Measurements from ENCODE around the gene VSTM2L.
"Not testable (repeated sequence)": the region's sequence is repeated elsewhere in the genome, so short reads cannot be mapped to it uniquely, and the experiment has no call there.

The VSTM2L gene

DNA sequence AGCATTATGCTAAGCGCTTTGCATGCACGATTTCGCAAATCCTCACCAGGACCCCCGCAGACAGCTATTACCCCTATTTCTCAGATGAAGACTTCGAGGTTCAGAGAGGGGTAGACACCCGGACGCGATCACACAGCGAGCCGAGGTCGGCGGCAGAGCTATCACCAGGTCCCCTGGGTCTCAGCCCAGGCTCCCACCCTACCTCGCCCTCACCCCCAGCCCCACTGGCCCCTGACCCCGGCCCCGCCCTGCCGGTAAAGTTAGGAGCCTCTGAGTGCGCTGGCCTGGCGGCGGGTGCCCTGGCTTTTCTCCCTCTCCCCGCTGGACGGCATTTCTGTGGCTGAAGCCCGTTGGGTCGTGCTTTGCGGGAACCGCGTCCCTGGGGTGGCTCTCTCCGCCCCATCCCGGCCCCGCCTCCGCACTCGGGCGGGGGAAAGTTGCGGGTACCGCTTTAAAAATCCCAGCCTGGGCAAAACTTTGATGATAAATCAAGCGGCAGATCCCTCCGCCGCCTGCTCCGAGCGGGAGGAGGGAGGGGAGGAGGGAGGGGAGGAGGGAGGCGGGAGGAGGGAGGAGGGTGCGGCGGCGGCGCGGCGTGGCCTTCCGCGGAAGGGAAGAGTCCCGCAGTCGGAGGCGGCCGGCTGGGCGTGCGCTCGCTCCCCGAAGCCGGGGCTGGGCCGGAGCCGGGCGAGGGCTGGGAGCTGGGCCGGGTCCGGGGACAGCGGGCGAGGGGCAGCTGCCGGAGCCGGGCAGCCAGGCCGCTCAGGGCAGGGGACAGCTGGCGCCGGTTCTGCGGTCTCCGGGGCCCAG is at the start of gene VSTM2L:
Gene VSTM2L (plus strand): TSS at position 624 of the 810 bp plus-strand sequence. CDS start 224 bp downstream, outside the sequence.
- TF ChIP-seq, protein P1, sequence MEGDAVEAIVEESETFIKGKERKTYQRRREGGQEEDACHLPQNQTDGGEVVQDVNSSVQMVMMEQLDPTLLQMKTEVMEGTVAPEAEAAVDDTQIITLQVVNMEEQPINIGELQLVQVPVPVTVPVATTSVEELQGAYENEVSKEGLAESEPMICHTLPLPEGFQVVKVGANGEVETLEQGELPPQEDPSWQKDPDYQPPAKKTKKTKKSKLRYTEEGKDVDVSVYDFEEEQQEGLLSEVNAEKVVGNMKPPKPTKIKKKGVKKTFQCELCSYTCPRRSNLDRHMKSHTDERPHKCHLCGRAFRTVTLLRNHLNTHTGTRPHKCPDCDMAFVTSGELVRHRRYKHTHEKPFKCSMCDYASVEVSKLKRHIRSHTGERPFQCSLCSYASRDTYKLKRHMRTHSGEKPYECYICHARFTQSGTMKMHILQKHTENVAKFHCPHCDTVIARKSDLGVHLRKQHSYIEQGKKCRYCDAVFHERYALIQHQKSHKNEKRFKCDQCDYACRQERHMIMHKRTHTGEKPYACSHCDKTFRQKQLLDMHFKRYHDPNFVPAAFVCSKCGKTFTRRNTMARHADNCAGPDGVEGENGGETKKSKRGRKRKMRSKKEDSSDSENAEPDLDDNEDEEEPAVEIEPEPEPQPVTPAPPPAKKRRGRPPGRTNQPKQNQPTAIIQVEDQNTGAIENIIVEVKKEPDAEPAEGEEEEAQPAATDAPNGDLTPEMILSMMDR (IDR thresholded peaks at IDR 0.05; ENCODE audit: extremely low read depth, missing control alignments): no peak
- DNase-seq (ENCODE audit: low spot score): peak; percentile 64

- peak; percentile 37 for DNase-seq (ENCODE audit: low spot score)
- TF ChIP-seq, protein P1 (IDR thresholded peaks at IDR 0.05; ENCODE audit: extremely low read depth, missing control alignments): no peak
These were observed 49.0 kb upstream of the VSTM2L start for GRCh38 chr20:37853823-37854375.

GRCh38 chr20:37856034-37856433 is 46.9 kb upstream of the VSTM2L start:
- DNase-seq (ENCODE audit: low spot score): not testable (repeated sequence)

GRCh38 chr20:37856932-37857660 is 45.8 kb upstream of the VSTM2L start:
- TF ChIP-seq, protein P1 (IDR thresholded peaks at IDR 0.05; ENCODE audit: extremely low read depth, missing control alignments): no peak
- no peak for DNase-seq (ENCODE audit: low spot score)

DNA sequence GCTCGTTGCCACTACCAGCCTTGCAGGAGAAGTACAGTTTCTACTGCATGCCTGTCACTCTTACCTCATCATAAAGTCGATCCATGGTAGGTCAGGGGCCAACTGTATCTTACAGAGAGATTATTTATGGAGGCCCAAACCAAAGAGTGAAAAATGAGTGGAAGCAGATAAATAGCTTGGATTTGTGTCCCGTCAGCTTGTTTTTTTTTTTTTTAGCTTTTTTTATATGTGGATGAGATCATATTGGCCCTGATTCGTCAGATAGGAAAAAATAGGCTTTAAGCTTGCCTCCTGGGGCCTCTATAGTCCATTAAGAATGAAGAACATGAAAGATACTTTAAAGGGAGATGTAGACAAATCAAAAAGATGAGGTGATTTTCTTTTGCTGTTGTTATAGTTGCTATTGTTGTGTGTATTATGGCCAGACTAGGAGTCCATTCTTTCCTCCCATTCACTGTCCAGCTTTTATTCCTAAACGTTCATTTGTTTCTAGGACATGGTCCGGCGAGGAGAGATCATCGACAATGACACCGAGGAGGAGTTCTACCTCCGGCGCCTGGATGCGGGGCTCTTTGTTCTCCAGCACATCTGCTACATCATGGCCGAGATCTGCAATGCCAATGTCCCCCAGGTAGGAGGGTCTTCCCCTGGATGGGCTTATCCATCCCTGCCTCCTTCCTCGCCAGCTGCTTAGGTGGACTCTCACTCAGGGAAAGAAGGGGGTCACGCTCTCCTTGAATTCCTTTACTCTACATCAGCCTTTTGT is 43.3 kb upstream of the VSTM2L start:
- DNase-seq (ENCODE audit: low spot score): no peak
- TF ChIP-seq, protein P1 (IDR thresholded peaks at IDR 0.05; ENCODE audit: extremely low read depth, missing control alignments): no peak

- TF ChIP-seq, protein P1 (IDR thresholded peaks at IDR 0.05; ENCODE audit: extremely low read depth, missing control alignments): no peak
These were observed 39.6 kb upstream of the VSTM2L start for GRCh38 chr20:37863289-37863688.

GRCh38 chr20:37864298-37864697 is 38.6 kb upstream of the VSTM2L start:
- DNase-seq (ENCODE audit: low spot score): no peak
- TF ChIP-seq, protein P1 (IDR thresholded peaks at IDR 0.05; ENCODE audit: extremely low read depth, missing control alignments): no peak

More at GRCh38 chr20:37863289-37863688, 39.6 kb upstream of the VSTM2L start:
- no peak for DNase-seq (ENCODE audit: low spot score)

Measured in GM20000 (cell line).